ENCODE results near the gene KCNC2. TPM values are rescaled to one million over a fixed set of nuclear protein-coding genes. Genes with fewer than 3 reads are reported as not detected.

KCNC2 gene
- total and polyA plus RNA-seq, 4 donors, result 3.2 to 23.2 (median 14.6) TPM

GRCh38 chr12:75042125-75042524 is 167.5 kb downstream of the KCNC2 start:
- H3K4me3 ChIP-seq (ENCODE audit: low read depth, low read length), result no peak overlapping the region
- no peak overlapping the region for H3K27ac ChIP-seq (ENCODE audit: low read depth, low read length)
- no peaks in the 10 kb centered on the region for H3K36me3 ChIP-seq (ENCODE audit: control insufficient read depth, insufficient read depth, low read length)
- 40% methylated on average over 1 of the region's 2 CpGs for WGBS (ENCODE audit: insufficient coverage)
- no peaks in the 10 kb centered on the region for H3K4me1 ChIP-seq (ENCODE audit: control insufficient read depth, insufficient read depth, low read length)
- DNase-seq (ENCODE audit: low read depth in 4 of 6, low spot score in 6 of 6), result peak in 1 of 6 donors; percentile 46
- no peaks in the 10 kb centered on the region for H3K27me3 ChIP-seq (ENCODE audit: control insufficient read depth, insufficient read depth, low read length)
- H3K9me3 ChIP-seq (ENCODE audit: control insufficient read depth, insufficient read depth, low read length), result no peaks in the 10 kb centered on the region

DNA sequence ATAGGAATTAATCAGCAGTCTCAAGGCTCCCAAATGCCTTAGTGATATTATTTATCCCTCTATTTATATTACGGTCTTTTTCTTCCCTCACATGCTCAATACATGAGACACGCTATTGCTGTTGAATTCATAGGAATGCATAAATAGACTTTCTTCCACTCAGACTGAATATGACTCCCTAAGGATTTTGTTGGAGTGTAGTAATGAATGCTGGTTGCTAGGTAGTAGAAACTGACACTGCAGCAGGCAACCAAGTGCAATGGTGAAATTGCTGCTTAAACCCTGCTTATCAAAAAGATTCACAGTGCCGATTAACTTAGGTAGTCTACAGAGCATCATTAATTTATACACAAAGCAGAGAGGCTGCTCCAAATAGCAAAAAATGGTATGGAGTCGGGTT is 168.2 kb downstream of the KCNC2 start:
- Histone ChIP-seq H3K27me3 (ENCODE audit: control insufficient read depth, insufficient read depth, low read length) (no peaks in the 10 kb centered on the region), H3K4me1 (ENCODE audit: control insufficient read depth, insufficient read depth, low read length) (no peaks in the 10 kb centered on the region), H3K27ac (ENCODE audit: low read depth, low read length) (no peak overlapping the region), H3K4me3 (ENCODE audit: low read depth, low read length) (no peak overlapping the region), H3K9me3 (ENCODE audit: control insufficient read depth, insufficient read depth, low read length) (no peaks in the 10 kb centered on the region), H3K36me3 (ENCODE audit: control insufficient read depth, insufficient read depth, low read length) (no peaks in the 10 kb centered on the region)
- no CpG with 5 or more reads among the region's 4 CpGs for WGBS (ENCODE audit: insufficient coverage)
- peak in 4 of 6 donors; percentile 12 to 94 (median 28) for DNase-seq (ENCODE audit: low read depth in 4 of 6, low spot score in 6 of 6)

DNA sequence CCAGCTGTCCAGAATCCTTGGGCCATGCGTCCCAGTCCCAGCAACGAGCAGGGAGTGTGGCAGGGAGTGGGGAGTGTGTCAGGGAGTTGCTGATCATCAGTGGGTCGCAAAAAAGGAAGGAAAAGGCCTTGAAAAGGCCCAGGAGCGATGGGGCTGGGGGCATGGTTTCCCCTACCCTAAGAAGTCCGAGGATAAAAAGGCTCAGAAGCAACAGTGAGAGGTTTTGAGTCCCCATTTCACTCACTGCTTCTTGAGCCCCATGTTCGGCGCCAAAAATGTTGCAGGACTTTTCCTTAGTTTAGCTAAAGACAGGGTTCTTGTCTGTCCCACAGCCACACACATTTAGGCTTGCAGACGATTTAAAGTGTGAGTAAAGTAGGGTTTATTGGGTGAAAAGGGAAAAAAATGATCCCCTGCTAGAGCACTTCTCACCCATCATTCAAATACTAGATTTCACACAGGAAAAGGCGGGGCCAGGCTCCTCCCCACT is 189.5 kb downstream of the KCNC2 start:
- no peak for DNase-seq (ENCODE audit: low read depth in 4 of 6, low spot score in 6 of 6)
- no peak overlapping the region for H3K27ac ChIP-seq (ENCODE audit: low read depth, low read length)
- H3K27me3 ChIP-seq (ENCODE audit: control insufficient read depth, insufficient read depth, low read length), result no peaks in the 10 kb centered on the region
- H3K9me3 ChIP-seq (ENCODE audit: control insufficient read depth, insufficient read depth, low read length), result peaks cover 11% of the 10 kb centered on the region
- no peaks in the 10 kb centered on the region for H3K36me3 ChIP-seq (ENCODE audit: control insufficient read depth, insufficient read depth, low read length)
- H3K4me1 ChIP-seq (ENCODE audit: control insufficient read depth, insufficient read depth, low read length), result no peaks in the 10 kb centered on the region
- H3K4me3 ChIP-seq (ENCODE audit: low read depth, low read length), result no peak overlapping the region
- WGBS (ENCODE audit: insufficient coverage), result 61% methylated on average over 4 of the region's 9 CpGs

- no peaks in the 10 kb centered on the region for H3K27me3 ChIP-seq (ENCODE audit: control insufficient read depth, insufficient read depth, low read length)
- H3K4me1 ChIP-seq (ENCODE audit: control insufficient read depth, insufficient read depth, low read length), result no peaks in the 10 kb centered on the region
- DNase-seq (ENCODE audit: low read depth in 4 of 6, low spot score in 6 of 6), result peak in 1 of 6 donors; percentile 30
- WGBS (ENCODE audit: insufficient coverage), result 100% methylated on average over 1 of the region's 4 CpGs
- no peaks in the 10 kb centered on the region for H3K36me3 ChIP-seq (ENCODE audit: control insufficient read depth, insufficient read depth, low read length)
- no peak overlapping the region for H3K27ac ChIP-seq (ENCODE audit: low read depth, low read length)
- H3K9me3 ChIP-seq (ENCODE audit: control insufficient read depth, insufficient read depth, low read length), result peaks cover 1% of the 10 kb centered on the region
- H3K4me3 ChIP-seq (ENCODE audit: low read depth, low read length), result no peak overlapping the region
Measured at GRCh38 chr12:75011120-75011519, 198.5 kb downstream of the KCNC2 start.

- H3K36me3 ChIP-seq (ENCODE audit: control insufficient read depth, insufficient read depth, low read length), result no peaks in the 10 kb centered on the region
- H3K9me3 ChIP-seq (ENCODE audit: control insufficient read depth, insufficient read depth, low read length), result peaks cover 1% of the 10 kb centered on the region
- no peak for DNase-seq (ENCODE audit: low read depth in 4 of 6, low spot score in 6 of 6)
- no peak overlapping the region for H3K4me3 ChIP-seq (ENCODE audit: low read depth, low read length)
- no peaks in the 10 kb centered on the region for H3K27me3 ChIP-seq (ENCODE audit: control insufficient read depth, insufficient read depth, low read length)
- no peaks in the 10 kb centered on the region for H3K4me1 ChIP-seq (ENCODE audit: control insufficient read depth, insufficient read depth, low read length)
- WGBS (ENCODE audit: insufficient coverage), result no CpG with 5 or more reads among the region's 2 CpGs
- H3K27ac ChIP-seq (ENCODE audit: low read depth, low read length), result no peak overlapping the region
Measured at GRCh38 chr12:75007133-75007532, 202.5 kb downstream of the KCNC2 start.

DNA sequence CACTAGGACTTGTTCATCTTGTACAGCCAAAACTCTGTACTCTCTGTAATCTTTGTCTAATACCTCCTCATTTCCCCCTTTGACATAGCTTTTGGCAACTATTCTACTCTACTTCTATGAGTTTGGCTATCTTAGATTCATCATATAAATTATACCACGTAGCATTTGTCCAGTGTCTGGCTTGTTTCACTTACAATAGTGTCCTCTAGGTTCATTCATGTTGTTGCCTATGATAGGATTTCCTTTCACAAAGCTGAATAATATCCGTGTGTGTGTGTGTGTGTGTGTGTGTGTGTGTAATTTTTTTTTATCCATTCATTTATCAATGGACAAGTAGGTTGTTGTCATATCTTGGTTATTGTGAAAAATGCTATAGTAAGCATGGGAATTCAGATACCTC is 209.5 kb downstream of the KCNC2 start:
- no CpG with 5 or more reads among the region's 2 CpGs for WGBS (ENCODE audit: insufficient coverage)
- DNase-seq (ENCODE audit: low read depth in 4 of 6, low spot score in 6 of 6), result no peak
- H3K27ac ChIP-seq (ENCODE audit: low read depth, low read length), result no peak overlapping the region
- H3K27me3 ChIP-seq (ENCODE audit: control insufficient read depth, insufficient read depth, low read length), result no peaks in the 10 kb centered on the region
- H3K36me3 ChIP-seq (ENCODE audit: control insufficient read depth, insufficient read depth, low read length), result no peaks in the 10 kb centered on the region
- no peak overlapping the region for H3K4me3 ChIP-seq (ENCODE audit: low read depth, low read length)
- H3K9me3 ChIP-seq (ENCODE audit: control insufficient read depth, insufficient read depth, low read length), result no peaks in the 10 kb centered on the region
- H3K4me1 ChIP-seq (ENCODE audit: control insufficient read depth, insufficient read depth, low read length), result no peaks in the 10 kb centered on the region

DNA sequence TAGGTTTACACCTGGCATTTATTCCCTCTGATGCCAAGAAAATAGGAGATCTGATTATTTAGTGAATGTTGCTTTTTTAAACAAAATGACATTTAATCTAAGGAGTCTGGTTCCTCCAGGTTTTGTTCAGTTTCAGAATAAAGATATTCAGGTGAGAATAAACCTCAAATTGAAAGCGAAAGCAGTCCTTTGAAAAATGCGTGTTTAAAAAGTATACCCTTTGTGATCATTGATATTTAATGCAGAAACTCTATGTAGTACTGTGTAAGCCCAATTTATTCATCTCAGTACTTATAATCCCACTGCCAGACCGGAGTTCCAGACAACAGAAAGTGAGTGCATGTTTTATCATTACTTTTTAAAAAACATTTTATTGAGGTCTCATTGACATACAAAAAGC is 210.2 kb downstream of the KCNC2 start:
- no peak overlapping the region for H3K27ac ChIP-seq (ENCODE audit: low read depth, low read length)
- no peaks in the 10 kb centered on the region for H3K36me3 ChIP-seq (ENCODE audit: control insufficient read depth, insufficient read depth, low read length)
- no peak for DNase-seq (ENCODE audit: low read depth in 4 of 6, low spot score in 6 of 6)
- H3K4me3 ChIP-seq (ENCODE audit: low read depth, low read length), result no peak overlapping the region
- no peaks in the 10 kb centered on the region for H3K27me3 ChIP-seq (ENCODE audit: control insufficient read depth, insufficient read depth, low read length)
- no peaks in the 10 kb centered on the region for H3K4me1 ChIP-seq (ENCODE audit: control insufficient read depth, insufficient read depth, low read length)
- no CpG with 5 or more reads among the region's 3 CpGs for WGBS (ENCODE audit: insufficient coverage)
- no peaks in the 10 kb centered on the region for H3K9me3 ChIP-seq (ENCODE audit: control insufficient read depth, insufficient read depth, low read length)

Other genes starting within 250 kb of the KCNC2 start
- 10 to 100 TPM; 13.2 to 22.9 TPM for gene CAPS2, start 120.5 kb upstream of the KCNC2 start, total RNA-seq
- gene CAPS2, start 120.5 kb upstream of the KCNC2 start, polyA plus RNA-seq (ENCODE audit: insufficient read length in 2 of 2), result 10 to 100 TPM; 10.5 to 13.6 TPM
- gene GLIPR1L1, start 124.8 kb upstream of the KCNC2 start, total RNA-seq, result not detected
- gene GLIPR1L1, start 124.8 kb upstream of the KCNC2 start, polyA plus RNA-seq (ENCODE audit: insufficient read length in 2 of 2), result 1 to 10 TPM in 1 of 2 donors, under 1 TPM in 1; 0.66 to 1.1 TPM
- gene GLIPR1L2, start 181.2 kb upstream of the KCNC2 start, total RNA-seq, result 1 to 10 TPM; 3.9 to 5.2 TPM
- 1 to 10 TPM; 4.8 to 5.8 TPM for gene GLIPR1L2, start 181.2 kb upstream of the KCNC2 start, polyA plus RNA-seq (ENCODE audit: insufficient read length in 2 of 2)

All from spinal cord (tissue), 10 donors.